ENCODE measurements around the gene ZDHHC19. TPM values are rescaled to one million over a fixed set of nuclear protein-coding genes. Genes with fewer than 3 reads are reported as not detected.

The ZDHHC19 gene
- total RNA-seq, 3 donors from 2014 or later, result not detected

- Histone ChIP-seq H3K27me3 (no peaks in the 10 kb centered on the region), H3K36me3 (no peaks in the 10 kb centered on the region), H3K27ac (no peak overlapping the region), H3K9me3 (no peaks in the 10 kb centered on the region), H3K4me1 (no peaks in the 10 kb centered on the region), H3K4me3 (no peak overlapping the region)
- intact Hi-C loops (cut with DNase I; ENCODE audit: low total_unique reads), result no loop called here
- DNase-seq (ENCODE audit: low spot score in 2 of 2), result no peak
- no peak for TF ChIP-seq POLR2AphosphoS5 (IDR thresholded peaks at IDR 0.05)
- TF ChIP-seq CTCF (IDR thresholded peaks at IDR 0.05), result no peak
- no peak for TF ChIP-seq POLR2A (IDR thresholded peaks at IDR 0.05)
Measured at GRCh38 chr3:196218155-196218712, 7.0 kb upstream of the ZDHHC19 start.

GRCh38 chr3:196217307-196218154 lies 6.3 kb upstream of the ZDHHC19 start:
- Histone ChIP-seq H3K36me3 (no peaks in the 10 kb centered on the region), H3K4me1 (no peaks in the 10 kb centered on the region), H3K4me3 (no peak overlapping the region), H3K27ac (no peak overlapping the region), H3K9me3 (no peaks in the 10 kb centered on the region), H3K27me3 (no peaks in the 10 kb centered on the region)
- DNase-seq (ENCODE audit: low spot score in 2 of 2), result no peak
- intact Hi-C loops (cut with DNase I; ENCODE audit: low total_unique reads), result no loop called here
- TF ChIP-seq POLR2AphosphoS5 (IDR thresholded peaks at IDR 0.05) (no peak), CTCF (IDR thresholded peaks at IDR 0.05) (no peak), POLR2A (IDR thresholded peaks at IDR 0.05) (no peak)

- Histone ChIP-seq H3K9me3 (no peaks in the 10 kb centered on the region), H3K27me3 (no peaks in the 10 kb centered on the region), H3K4me1 (no peaks in the 10 kb centered on the region), H3K27ac (no peak overlapping the region), H3K36me3 (no peaks in the 10 kb centered on the region), H3K4me3 (no peak overlapping the region)
- intact Hi-C loops (cut with DNase I; ENCODE audit: low total_unique reads), result no loop called here
- DNase-seq (ENCODE audit: low spot score in 2 of 2), result no peak
- TF ChIP-seq POLR2AphosphoS5 (IDR thresholded peaks at IDR 0.05) (no peak), CTCF (IDR thresholded peaks at IDR 0.05) (no peak), POLR2A (IDR thresholded peaks at IDR 0.05) (no peak)
Measured at GRCh38 chr3:196216681-196217211, 5.5 kb upstream of the ZDHHC19 start.

- intact Hi-C loops (cut with DNase I; ENCODE audit: low total_unique reads), result no loop called here
- no peak for DNase-seq (ENCODE audit: low spot score in 2 of 2)
- H3K36me3 ChIP-seq, result no peaks in the 10 kb centered on the region
Measured at GRCh38 chr3:196216089-196216564, 4.9 kb upstream of the ZDHHC19 start, which contains the start of gene SLC51A. Gene SLC51A, plus strand, starts transcription at chr3:196216534. Its CDS starts 179 bp downstream, at chr3:196216713.

GRCh38 chr3:196215493-196216020 lies 4.4 kb upstream of the ZDHHC19 start:
- no peak for DNase-seq (ENCODE audit: low spot score in 2 of 2)
- intact Hi-C loops (cut with DNase I; ENCODE audit: low total_unique reads), result no loop called here
- H3K4me3 ChIP-seq, result no peak overlapping the region

More at GRCh38 chr3:196216089-196216564, 4.9 kb upstream of the ZDHHC19 start, which contains the start of gene SLC51A:
- Histone ChIP-seq H3K27me3 (no peaks in the 10 kb centered on the region), H3K27ac (no peak within 1 kb of the TSS), H3K4me1 (no peaks in the 10 kb centered on the region), H3K4me3 (no peak within 1 kb of the TSS), H3K9me3 (no peaks in the 10 kb centered on the region)
- no peak for TF ChIP-seq POLR2AphosphoS5 (IDR thresholded peaks at IDR 0.05)
- TF ChIP-seq POLR2A (IDR thresholded peaks at IDR 0.05), result no peak

More at GRCh38 chr3:196215493-196216020, 4.4 kb upstream of the ZDHHC19 start:
- Histone ChIP-seq H3K27ac (no peak overlapping the region), H3K36me3 (no peaks in the 10 kb centered on the region), H3K27me3 (no peaks in the 10 kb centered on the region), H3K9me3 (no peaks in the 10 kb centered on the region), H3K4me1 (no peaks in the 10 kb centered on the region)
- TF ChIP-seq POLR2AphosphoS5 (IDR thresholded peaks at IDR 0.05) (no peak), CTCF (IDR thresholded peaks at IDR 0.05) (no peak), POLR2A (IDR thresholded peaks at IDR 0.05) (no peak)
